NK-92 (cell line): Measurements from ENCODE around the gene MAP4K3.

Experiments
- DNase-seq: peaks from one replicate; lab custom pipeline; 2025; ENCODE audit not compliant: unreplicated experiment; lab: John Stamatoyannopoulos, UW

The MAP4K3 gene

DNA sequence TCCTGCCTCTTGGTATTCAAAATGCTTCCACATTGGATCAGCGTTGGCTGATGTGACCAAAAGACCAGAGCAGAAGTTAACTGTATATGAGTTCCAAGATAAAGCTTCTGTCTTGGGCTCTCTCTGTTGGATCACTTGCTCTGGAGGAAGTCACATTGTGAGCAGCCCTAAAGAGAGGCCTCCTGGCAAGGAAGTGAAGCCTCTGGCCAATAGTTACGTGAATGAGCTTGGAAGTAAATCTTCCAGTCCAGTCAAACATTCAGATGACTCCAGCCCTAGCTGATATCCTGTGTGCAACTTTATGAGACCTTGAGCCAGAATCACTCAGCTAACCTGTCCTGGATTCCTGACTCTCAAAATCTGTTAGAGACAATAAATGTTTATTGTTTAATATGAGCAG, 125.6 kb downstream of the MAP4K3 start:
- no peak for DNase-seq

DNA sequence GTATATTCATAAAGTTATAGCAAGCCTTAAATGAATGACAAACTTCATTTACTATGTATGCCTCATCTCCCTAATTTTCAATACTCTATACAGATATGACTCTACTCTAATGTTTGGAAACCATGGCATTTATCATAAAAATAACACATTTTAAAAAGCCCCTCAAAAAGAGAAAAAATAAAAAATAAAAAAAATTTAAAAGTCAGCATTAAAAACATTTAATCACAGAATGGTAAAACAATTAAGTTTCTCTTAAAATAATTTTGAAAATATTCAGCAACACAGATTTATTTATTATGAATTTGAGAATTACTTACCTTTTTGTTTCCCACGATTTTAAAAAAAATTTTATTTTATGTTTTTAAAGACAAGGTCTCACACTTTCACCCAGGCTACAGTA, 128.3 kb downstream of the MAP4K3 start:
- no peak for DNase-seq

DNA sequence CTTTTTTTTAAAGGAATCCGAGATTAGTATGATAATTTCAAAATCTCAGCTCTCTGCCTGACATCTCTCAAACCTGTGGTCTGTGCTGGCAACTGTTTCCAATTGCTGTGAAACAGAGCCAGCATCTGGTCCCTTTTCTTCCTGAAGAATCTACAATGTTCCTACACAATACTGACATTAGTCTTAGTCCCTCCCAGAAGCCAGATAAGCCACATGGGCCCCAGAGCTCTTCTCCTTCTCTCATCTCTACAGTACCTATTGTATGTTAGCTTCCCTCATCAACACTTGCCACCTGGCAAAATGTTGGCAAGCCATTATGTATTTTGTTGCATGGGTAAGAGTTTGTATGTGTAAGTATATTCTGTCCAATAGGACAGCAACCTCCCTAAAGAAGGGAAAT, 130.5 kb downstream of the MAP4K3 start:
- no peak for DNase-seq

DNA sequence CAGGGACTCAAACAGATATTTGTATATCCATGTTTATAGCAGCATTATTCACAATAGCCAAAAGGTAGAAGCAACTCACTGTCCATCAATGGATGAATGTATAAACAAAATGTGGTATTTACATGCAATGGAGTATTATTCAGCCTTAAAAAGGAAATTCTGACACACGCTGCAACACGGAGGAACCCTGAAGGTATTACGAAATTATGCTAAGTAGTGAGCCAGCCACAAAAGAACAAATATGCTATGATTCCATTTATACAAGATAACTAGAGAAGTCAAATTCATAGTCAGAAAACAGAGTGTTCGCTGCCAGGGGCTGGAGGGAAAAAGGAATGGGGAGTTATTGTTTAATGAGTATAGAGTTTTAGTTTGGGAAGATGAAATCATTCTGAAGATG, 132.4 kb downstream of the MAP4K3 start:
- DNase-seq: no peak

DNA sequence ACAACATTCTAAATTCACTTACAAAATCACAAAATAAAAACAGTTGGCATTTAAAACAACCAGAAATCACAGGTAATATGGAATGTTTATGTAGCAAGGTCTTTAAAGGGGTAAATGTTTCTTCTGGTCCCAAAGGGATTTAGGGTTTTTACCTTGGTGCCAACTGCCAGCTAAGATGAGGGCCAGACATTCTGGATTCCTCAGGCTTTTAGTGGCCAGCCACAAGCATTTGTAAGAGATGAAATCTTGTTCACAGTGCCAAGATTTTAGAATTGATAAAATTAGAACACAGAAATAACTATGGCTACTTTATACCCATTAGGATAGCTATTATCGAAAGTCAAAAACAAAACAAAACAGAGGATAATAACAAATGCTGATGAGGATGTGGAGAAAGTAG, 132.9 kb downstream of the MAP4K3 start:
- DNase-seq: no peak

DNA sequence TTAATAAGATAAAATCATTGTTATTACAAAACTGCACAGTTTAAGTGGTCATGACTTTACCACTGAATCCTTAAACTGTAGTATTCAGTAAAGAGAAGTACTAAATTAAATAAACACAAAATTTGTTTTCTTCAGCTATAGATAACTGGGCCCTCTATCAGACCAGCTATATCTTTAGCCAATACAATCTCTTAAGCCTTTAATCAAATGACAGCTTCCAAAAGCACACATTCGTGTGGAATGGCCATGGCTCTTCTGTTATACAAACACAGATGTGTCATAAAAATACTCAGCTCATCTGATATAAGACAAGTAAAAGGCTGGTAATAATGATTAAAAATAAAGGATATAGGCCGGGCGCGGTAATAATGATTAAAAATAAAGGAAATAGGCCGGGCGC, 135.7 kb downstream of the MAP4K3 start:
- no peak for DNase-seq

DNA sequence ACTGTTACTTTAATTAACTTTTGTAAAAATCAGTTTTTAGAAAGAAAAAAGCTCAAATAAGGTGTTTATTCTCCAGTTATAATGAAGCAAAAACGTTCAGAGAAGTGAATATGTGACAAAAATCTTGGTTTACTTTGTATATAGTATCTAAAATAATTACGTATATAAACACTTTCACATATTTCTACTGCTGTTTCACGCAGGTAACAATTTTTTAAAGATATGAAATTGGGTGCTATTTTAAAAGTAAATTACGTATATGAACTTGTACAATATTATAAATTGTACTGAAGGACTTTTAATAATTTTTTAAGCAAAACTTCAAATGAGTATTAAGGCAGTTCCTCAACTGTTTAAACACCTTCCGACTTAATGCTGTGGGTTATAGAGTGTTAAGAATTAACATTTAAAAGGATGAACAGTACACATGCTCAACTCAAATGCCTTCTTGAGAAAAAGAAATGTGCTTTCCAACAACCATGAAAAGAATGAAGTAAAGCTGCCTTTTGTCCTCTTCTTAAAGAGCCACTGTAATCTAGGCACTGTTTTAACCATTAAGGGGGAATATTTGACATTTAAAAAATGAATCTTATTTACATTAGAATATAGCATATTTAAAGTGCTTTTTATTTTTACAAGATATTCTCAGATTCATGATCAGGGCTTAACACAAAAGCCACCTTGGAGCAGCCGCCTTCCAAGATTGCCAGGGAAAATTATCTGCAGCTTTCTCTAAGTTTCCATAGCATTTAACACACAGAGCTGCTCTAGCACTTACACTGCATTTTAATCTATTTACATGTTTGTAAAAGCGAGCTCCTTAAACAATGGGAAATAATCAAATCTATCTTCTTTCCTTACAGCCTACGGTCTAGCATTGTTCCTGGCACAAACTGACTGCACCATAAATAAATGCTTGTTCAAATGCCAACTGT, 136.8 kb downstream of the MAP4K3 start:
- DNase-seq: no peak

DNA sequence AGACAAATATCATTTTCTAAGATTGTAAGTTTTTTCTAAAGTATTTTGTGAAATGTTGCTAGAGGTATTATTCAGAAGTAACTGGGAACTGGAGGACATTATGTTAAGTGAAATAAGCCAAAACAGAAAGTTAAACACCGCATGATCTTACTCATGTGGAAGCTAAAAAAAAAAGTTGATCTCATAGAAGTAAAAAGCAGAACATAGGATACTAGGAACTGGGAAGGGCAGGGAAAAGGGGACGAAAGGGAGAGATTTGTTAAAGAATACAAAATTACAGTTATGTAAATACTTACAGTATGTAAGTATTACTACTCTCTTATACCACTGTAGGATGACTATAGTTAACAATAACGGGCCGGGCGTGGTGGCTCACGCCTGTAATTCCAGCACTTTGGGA, 146.7 kb downstream of the MAP4K3 start:
- DNase-seq: no peak

DNA sequence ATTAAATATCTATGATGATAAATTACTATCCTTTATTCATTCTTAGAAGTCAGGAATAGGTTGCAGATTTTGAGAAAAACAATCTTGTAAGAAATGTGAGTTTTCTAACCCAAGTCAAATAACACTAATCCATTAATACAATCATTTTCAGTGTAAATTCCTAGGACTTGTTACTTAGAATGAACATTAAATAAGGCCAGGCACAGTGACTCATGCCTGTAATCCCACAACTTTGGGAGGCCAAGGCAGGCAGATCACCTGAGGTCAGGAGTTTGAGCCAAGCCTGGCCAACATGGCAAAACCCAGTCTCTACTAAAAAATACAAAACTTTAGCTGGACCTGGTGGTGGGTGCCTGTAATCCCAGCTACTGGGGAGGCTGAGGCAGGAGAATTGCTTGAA, 147.5 kb downstream of the MAP4K3 start:
- DNase-seq: no peak

DNA sequence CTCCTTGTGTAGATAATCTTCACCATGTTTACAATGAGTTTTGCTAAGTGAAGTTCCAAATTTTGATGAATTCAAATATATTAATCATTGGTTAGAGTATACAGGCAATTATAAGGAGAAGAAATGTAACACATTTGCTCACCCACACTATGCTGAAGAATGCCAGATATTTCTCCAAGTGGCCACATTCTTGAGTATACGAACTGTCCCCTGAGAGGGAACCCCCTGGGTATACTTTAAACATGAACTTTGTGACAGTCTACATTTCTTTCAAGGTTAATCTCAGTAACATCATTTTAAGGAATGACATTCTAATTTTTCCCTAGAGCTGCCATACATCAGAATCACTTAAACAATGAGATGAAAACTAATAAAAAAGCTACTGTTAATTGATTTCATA, 153.5 kb downstream of the MAP4K3 start:
- no peak for DNase-seq

DNA sequence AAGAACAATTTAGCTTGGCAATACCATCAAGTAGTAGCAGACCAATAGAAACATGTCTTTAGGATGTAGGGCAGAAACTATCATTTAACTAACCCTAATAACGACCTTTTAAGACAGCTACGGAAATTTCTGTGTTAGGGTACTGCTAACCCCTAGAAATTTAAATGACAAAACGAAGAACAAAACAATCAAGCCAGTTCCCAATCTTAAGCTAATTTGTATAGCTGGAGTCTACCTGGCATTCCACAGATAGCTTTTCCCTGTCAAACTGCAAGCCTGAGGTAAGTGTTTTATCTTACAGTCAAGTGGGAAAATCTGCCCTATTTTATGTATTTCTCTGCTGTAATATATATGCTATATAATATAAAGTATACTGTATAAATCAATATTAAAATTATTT, 155.7 kb downstream of the MAP4K3 start:
- DNase-seq: no peak

DNA sequence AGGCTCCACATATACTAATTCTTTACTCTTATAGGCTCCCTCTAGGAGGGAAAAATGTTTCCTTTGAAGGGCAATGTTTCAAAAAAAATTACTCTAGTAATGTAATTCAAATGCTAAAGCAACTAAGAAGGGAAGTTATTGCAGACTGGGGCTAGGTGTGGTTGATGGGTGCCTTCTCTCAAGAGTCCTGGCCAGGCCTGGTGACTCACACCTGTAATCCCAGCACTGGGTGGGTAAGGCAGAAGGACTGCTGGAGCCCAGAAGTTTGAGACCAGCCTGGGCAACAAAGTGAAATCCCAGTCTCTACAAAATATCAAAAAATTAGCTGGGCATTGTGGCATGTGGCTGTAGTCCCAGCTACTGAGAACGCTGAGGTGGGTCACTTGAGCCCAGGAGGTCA, 162.1 kb downstream of the MAP4K3 start:
- no peak for DNase-seq

DNA sequence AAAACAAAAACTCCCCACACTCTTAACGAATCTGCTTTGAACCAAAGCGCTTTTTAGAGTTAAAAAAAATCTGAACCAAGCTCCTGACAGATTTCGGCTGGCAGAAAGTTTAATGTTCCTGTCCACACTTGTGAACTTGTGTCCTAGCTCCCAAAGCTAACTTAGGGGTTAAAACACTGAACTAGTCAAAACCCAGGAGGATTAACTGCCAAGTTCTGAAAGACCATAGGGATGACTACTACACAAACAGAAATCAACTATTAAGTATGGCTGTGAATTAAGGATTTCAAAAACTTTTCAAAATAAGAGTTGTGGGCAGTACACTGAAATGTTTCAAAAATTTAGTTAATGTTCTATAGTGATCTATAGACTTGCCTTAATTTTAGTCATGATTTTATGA, 167.1 kb downstream of the MAP4K3 start:
- no peak for DNase-seq

DNA sequence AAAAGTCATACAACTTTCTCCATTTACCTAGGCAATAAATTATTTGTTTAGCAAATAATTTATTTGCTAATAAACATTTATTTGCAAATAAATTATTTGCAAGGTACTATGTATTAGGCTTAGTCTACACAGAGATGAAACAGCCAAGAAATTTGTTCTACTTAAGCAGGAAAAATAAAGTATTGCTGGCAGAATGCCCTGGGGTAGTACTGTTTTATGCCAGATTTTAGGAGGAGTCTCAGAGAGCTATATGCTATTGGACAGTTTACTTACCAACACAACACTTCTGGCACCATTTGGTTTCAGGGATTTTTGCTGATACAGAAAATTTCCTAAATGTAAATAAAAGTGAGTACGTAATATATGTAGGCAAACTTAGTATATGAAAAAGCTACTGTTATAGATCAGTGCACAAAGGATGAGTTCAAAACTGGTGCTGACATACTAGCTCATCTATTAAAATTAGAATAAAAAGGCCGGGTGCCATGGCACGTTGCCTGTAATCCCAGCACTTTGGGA, 170.1 kb downstream of the MAP4K3 start:
- no peak for DNase-seq

DNA sequence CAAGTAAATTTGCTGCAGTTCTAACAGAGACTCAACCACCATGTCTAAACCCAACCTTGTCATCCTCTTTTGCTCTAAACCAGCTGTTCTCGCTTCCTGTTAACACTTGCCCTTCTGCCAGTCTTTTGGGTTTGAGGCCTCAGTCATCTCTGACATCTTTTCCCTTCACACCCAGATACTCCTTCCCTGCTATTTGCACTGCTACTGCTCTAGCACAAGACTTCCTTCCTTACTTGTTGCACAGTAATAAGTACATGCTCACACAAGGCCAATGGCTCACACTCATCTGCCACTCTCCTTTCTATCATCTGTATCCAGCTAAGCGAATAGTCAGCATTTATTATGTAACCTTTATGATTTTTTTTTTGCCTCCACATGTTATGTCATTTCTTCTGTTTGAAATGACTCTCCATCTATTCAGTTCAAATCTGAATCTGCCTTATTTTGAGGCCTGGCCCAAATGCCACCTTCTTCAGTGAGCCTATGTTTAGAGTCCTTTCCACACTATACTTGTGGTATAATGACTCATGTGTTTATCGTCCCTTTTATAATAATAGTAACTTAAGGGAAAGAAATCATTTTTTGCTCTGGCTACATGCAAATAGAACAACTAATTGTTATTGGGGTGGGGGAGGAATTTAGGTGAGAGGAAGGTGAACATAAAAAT, 170.8 kb downstream of the MAP4K3 start:
- no peak for DNase-seq

DNA sequence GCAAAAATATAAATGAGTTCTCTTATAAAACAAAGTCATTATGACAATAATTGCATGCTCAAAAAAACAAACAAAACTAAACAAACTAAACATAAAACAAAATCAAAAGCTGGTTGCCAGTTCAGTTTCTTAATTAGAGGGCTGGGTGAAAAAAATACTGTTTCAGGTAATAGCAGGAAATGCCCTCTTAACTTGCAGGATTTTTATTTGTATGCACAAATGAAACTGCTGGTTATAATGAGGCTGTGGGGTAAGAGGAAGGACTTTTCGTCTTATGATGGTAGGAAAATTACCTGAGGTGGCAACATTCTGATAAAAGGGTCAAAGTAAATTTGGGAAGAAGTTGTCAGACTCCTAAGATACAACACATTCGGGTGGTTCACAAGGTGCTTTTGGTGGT, 171.8 kb downstream of the MAP4K3 start:
- DNase-seq: no peak

DNA sequence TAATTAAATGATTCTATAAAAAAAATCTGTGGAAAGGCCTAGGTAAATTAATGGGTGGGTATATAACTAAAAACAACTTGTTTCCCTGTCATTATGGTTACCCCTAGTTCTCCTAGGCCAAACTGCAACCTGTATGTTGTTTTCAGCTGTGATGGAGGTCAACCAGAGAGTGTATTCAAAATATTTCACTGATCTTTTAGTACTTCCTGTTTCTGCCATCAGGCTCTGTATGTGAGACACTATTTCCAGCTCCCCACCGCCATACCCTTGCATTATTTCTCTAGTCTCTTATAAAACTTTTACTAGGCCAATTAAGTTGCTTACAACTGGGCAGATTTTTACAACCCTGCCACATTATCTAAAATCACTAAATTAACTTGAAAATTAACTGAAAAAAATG, 172.4 kb downstream of the MAP4K3 start:
- no peak for DNase-seq

DNA sequence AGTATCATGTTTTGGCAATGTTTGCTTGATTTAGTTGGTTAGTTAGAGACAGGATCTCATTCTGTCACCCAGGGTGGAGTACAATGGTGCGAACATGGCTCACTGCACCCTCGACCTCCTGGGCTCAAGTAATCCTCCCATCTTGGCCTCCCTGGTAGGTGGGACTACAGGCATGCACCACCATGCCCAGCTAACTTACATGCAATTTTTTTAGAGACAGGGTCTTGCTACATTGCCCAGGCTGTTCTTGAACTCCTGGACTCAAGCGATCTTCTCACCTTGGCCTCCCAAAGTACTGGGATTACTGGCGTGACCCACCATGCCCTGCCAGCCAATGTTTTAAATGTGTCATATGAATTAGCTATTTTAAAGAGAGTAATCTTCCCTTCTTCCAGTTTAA, 177.0 kb downstream of the MAP4K3 start:
- no peak for DNase-seq

DNA sequence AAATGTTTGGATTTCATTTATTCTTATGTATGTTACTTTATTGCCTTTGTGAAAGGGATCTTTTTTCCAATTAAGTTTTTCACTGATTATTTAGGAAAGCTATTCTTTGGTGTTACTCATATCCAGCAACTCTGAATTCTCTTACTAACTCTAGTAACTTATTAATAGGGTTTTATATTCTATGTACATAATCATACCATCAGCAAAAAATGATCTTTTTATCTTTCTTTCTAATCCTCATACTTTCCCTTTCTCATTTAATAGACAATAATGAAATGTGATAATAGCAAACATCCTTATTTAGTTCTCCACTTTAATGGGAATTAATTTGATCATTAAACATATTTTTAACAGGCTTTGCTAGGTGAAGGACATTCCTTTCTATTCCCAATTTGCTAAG, 181.0 kb downstream of the MAP4K3 start:
- no peak for DNase-seq

DNA sequence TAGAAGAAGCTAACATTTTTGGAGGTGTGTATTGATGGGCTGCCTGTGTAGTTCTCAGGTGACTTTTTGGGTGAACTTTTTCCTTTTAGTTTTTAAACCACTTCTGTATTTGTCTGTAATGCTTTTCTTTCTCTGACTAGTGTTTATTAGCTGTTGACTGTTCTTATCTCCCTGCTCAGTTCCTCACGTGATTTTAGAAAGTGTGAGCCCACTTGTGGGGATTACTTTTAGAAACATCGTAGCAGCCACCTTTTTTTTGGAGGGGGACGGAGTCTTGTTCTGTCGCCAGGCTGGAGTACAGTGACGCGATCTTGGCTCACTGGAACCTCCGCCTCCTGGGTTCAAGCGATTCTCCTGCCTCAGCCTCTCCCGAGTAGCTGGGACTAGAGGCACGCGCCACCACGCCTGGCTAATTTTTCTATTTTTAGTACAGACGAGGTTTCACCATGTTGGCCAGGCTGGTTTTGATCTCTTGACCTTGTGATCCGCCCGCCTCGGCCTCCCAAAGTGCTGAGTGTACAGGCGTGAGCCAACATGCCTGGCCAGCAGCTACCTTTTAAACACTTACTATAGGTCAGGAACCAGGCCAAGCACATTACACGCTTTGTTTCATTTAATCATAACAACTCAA, 184.1 kb downstream of the MAP4K3 start:
- DNase-seq: no peak

DNA sequence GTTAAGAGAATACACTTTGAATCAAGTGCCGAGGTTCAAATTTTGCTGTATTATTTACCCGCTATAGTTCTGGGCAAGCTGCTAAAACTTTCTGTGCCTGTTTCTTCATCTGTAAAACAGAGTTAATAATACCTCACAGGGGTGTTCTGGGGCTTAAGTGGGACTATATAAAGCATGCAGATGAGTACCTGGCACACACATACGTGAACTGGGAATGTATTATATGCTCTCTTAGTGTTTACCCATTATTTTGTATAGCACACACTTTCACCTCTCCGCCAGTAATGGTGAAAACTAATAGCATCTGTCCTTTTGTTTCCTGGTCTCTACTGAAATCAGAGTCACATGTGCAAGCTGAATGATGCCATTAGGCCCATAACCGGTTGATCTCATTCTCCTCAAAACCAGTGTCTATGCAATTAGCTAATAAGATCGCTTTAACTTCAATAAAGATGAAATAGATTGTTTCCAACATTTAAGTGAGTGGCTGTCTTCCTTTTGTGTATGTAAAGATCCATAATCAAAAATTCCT, 189.5 kb downstream of the MAP4K3 start:
- no peak for DNase-seq
